Stimulated activated CD8-positive, alpha-beta memory T cell treated with anti-CD3 and anti-CD28 coated beads, Interleukin-4, amount 100 ng/mL, for 1 hour (primary cell): ENCODE measurements around the gene SLC25A17.
"Not testable (repeated sequence)": the region's sequence is repeated elsewhere in the genome, so short reads cannot be mapped to it uniquely, and the experiment has no call there.

Experiments
- DNase-seq, 2 donors: peaks; one replicate each; pipeline ENCODE4 v3.0.0-alpha.2; 2020; ENCODE audit warnings: low read depth in 2 of 2, low spot score in 1 of 2

The SLC25A17 gene

DNA sequence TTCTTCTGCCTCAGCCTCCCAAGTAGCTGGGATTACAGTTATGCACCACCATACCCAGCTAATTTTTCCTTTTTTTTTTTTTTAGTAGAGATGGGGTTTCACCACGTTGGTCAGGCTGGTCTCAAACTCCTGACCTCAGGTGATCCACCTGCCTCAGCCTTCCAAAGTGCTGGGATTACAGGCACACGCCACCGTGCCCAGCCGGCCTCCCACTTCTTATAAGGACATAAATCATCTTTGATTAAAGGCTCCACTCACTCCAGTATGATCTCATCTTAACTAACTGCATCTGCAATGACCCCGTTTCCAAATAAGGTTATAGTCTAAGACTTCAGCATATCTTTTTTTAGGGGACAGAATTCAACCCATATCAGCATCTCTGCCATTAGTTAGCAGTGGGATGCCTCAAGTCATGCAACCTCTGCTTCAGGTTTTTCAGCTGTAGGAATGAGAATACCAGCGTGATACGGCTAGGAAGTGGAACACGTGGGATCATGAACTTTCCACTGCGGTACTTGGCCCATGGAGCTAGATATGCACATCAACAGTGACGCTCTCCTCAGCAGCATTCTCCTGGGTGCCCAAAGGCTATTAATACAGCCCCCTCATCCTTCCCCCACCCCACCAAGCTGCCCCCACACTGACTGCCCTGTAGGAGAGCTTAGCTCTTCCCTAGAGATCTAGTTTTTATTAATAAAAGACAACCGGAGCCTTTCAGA lies 98.4 kb downstream of the SLC25A17 start:
- DNase-seq = no peak

DNA sequence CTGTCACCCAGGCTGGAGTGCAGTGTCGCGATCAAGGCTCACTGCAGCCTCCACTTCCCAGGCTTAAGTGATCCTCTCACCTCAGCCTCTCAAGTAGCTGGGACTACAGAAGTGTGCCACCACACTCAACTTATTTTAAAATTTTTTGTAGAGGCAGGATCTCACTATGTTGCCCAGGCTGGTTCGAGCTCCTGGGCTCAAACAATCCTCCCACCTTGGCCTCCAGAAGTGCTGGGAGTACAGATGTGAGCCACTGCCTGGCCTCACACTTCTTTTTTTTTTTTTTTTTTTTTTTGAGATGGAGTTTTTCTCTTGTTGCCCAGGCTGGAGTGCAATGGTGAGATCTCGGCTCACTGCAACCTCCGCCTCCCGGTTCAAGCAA lies 99.0 kb downstream of the SLC25A17 start:
- DNase-seq = not testable (repeated sequence)
